NCI-H187 (cell line): Measurements from ENCODE around the gene SCOC.

Experiments used
- DNase-seq, 2 experiments: peaks; one replicate each; lab custom pipeline; 2025; lab: John Stamatoyannopoulos, UW

The SCOC gene

GRCh38 chr4:140373328-140374129 lies at the start of gene SCOC:
TSS of gene SCOC (plus strand) at chr4:140373646. CDS start at chr4:140379171, 5,525 bp downstream.
- peak; percentile 83 to 94 for DNase-seq

- no peak for DNase-seq
These were observed 47.0 kb upstream of the SCOC start for GRCh38 chr4:140326395-140326993.

GRCh38 chr4:140330311-140330900 lies 43.0 kb upstream of the SCOC start:
- DNase-seq = no peak

- no peak for DNase-seq
These were observed 42.2 kb upstream of the SCOC start for GRCh38 chr4:140331245-140331644.

GRCh38 chr4:140331876-140332275 lies 41.6 kb upstream of the SCOC start:
- DNase-seq = no peak

- DNase-seq = no peak
These were observed 40.7 kb upstream of the SCOC start for GRCh38 chr4:140332734-140333133.

GRCh38 chr4:140333523-140333922 lies 39.9 kb upstream of the SCOC start:
- DNase-seq = no peak

GRCh38 chr4:140335076-140335475 lies 38.4 kb upstream of the SCOC start:
- no peak for DNase-seq

GRCh38 chr4:140336730-140337129 lies 36.7 kb upstream of the SCOC start:
- DNase-seq = no peak

GRCh38 chr4:140342620-140343019 lies 30.8 kb upstream of the SCOC start:
- no peak for DNase-seq

GRCh38 chr4:140343303-140343702 lies 30.1 kb upstream of the SCOC start:
- DNase-seq = no peak

- DNase-seq = no peak
These were observed 29.3 kb upstream of the SCOC start for GRCh38 chr4:140344101-140344500.

GRCh38 chr4:140344621-140345020 lies 28.8 kb upstream of the SCOC start:
- DNase-seq = no peak

- DNase-seq = no peak
These were observed 27.3 kb upstream of the SCOC start for GRCh38 chr4:140346136-140346535.

- no peak for DNase-seq
These were observed 23.6 kb upstream of the SCOC start for GRCh38 chr4:140349816-140350215.

- DNase-seq = no peak
These were observed 22.1 kb upstream of the SCOC start for GRCh38 chr4:140351093-140352075.

GRCh38 chr4:140353786-140354185 lies 19.7 kb upstream of the SCOC start:
- no peak for DNase-seq

GRCh38 chr4:140355288-140355687 lies 18.2 kb upstream of the SCOC start:
- DNase-seq = no peak

GRCh38 chr4:140357868-140358267 lies 15.6 kb upstream of the SCOC start:
- DNase-seq = no peak

GRCh38 chr4:140358281-140358680 lies 15.2 kb upstream of the SCOC start:
- DNase-seq = no peak

- DNase-seq = peak; percentile 54 to 63
These were observed 13.7 kb upstream of the SCOC start for GRCh38 chr4:140359562-140360427.
